Measurements from ENCODE around the gene RANGRF. TPM values are rescaled to one million over a fixed set of nuclear protein-coding genes. Genes with fewer than 3 reads are reported as not detected.

RANGRF gene
- total and polyA plus RNA-seq, 9 of the 15 experiments (the other 6 are each of a cell fraction or from before 2014, with no cell fraction given) = 7.6 to 60.0 (median 16.0) TPM

GRCh38 chr17:8273884-8274444 lies 14.5 kb upstream of the RANGRF start (continued):
- no peak for TF ChIP-seq IFI16 (CRISPR knock-in tag; IDR thresholded peaks at IDR 0.05)
- no peak for TF ChIP-seq ZNF121 (CRISPR knock-in tag; conservative IDR thresholded peaks at IDR 0.05)

- FAIRE-seq = no peak
- CTCF ChIA-PET (ENCODE audit: low intra/inter-chr PET ratio) = interaction anchor here (0.6 kb wide), 1 partner anchor 113 kb away, joined by 3 read pairs; no protein-coding TSS in a partner anchor
- H3K4me1 ChIP-seq (replicated peaks in 1 of 2; ENCODE audit: control insufficient read depth in 2 of 2, insufficient read depth in 2 of 2, low read length in 2 of 2) = peaks cover 0 to 4% of the 10 kb centered on the region in 2 experiments; a peak in 3 of 5 replicates
These were observed 13.7 kb upstream of the RANGRF start for GRCh38 chr17:8274816-8275215.

More at GRCh38 chr17:8274816-8275215, 13.7 kb upstream of the RANGRF start:
- H3K4me3 ChIP-seq = no peak overlapping the region
- H3K27ac ChIP-seq (ENCODE audit: extremely low read depth, low read depth, low read length) = no peak overlapping the region
- ATAC-seq (no peak), DNase-seq (ENCODE audit: extremely low read depth in 1 of 4, low spot score in 3 of 4) (no peak)
- no peak overlapping the region for H3K9ac ChIP-seq (ENCODE audit: insufficient read depth in 1 of 2, low read depth in 2 of 2, low read length in 2 of 2)
- POLR2A ChIA-PET = no interaction called here
- TF ChIP-seq SPI1 (IDR thresholded peaks at IDR 0.05; ENCODE audit: borderline replicate concordance, low read depth, low read length) = 0 out of 2 replicates have a peak, but pooled peaks have one; percentile 26
- no peak for TF ChIP-seq XRCC4 (IDR thresholded peaks at IDR 0.05; ENCODE audit: extremely low read depth, insufficient read depth, insufficient read length)
- H4K20me1 ChIP-seq (replicated peaks; ENCODE audit: control insufficient read depth, insufficient read depth, low read length) = no peaks in the 10 kb centered on the region
- in situ Hi-C loops (cut with MboI) = no loop called here
- H3K36me3 ChIP-seq (ENCODE audit: control insufficient read depth, insufficient read depth, low read length) = peaks cover 11% of the 10 kb centered on the region; the same call in 1 of the 3 replicates
- no peaks in the 10 kb centered on the region for H3K27me3 ChIP-seq (ENCODE audit: control insufficient read depth in 2 of 2, insufficient read depth in 2 of 2, low read length in 2 of 2)
- no TSS peak for BruUV-seq (replicated peaks)
- H2AFZ ChIP-seq (ENCODE audit: low read depth, low read length) = no peak overlapping the region
- H3K9me3 ChIP-seq (replicated peaks; ENCODE audit: control insufficient read depth, insufficient read depth, low read depth, low read length) = no peaks in the 10 kb centered on the region
- H3K79me2 ChIP-seq (ENCODE audit: control insufficient read depth, insufficient read depth, low read length) = no peaks in the 10 kb centered on the region
- intact Hi-C loops (cut with micrococcal nuclease) = no loop called here
- WGBS (ENCODE audit: insufficient coverage, low coverage, missing lambda C conversion rate) = 50% methylated on average over 2 of the region's 5 CpGs
- no peaks in the 10 kb centered on the region for H3K9me1 ChIP-seq (ENCODE audit: control insufficient read depth, insufficient read depth, low read length)
- no peak overlapping the region for H3K4me2 ChIP-seq (ENCODE audit: insufficient read depth, low read length)

Measured in K562 (cell line).